ENCODE results near the gene SERPIND1.

The SERPIND1 gene

GRCh38 chr22:20793748-20794649, 20.1 kb downstream of the SERPIND1 start:
- no peak for FAIRE-seq

- no peak for FAIRE-seq
Observed at GRCh38 chr22:20794650-20795413, 20.9 kb downstream of the SERPIND1 start.

- no peak for FAIRE-seq
Observed at GRCh38 chr22:20796731-20797130, 22.8 kb downstream of the SERPIND1 start.

GRCh38 chr22:20798218-20798617, 24.3 kb downstream of the SERPIND1 start:
- no peak for FAIRE-seq

GRCh38 chr22:20798974-20799373, 25.1 kb downstream of the SERPIND1 start:
- no peak for FAIRE-seq

GRCh38 chr22:20799449-20799848, 25.5 kb downstream of the SERPIND1 start:
- FAIRE-seq, result no peak

- FAIRE-seq, result no peak
Observed at GRCh38 chr22:20802452-20802851, 28.5 kb downstream of the SERPIND1 start.

- FAIRE-seq, result no peak
Observed at GRCh38 chr22:20802922-20803553, 29.1 kb downstream of the SERPIND1 start.

- FAIRE-seq, result no peak
Observed at GRCh38 chr22:20803696-20804324, 29.9 kb downstream of the SERPIND1 start.

GRCh38 chr22:20804650-20805049, 30.7 kb downstream of the SERPIND1 start:
- FAIRE-seq, result no peak

GRCh38 chr22:20805972-20806471, 32.1 kb downstream of the SERPIND1 start:
- FAIRE-seq, result no peak

GRCh38 chr22:20807315-20807752, 33.4 kb downstream of the SERPIND1 start:
- FAIRE-seq, result no peak

GRCh38 chr22:20808844-20809243, 34.9 kb downstream of the SERPIND1 start:
- no peak for FAIRE-seq

- no peak for FAIRE-seq
Observed at GRCh38 chr22:20809538-20810185, 35.7 kb downstream of the SERPIND1 start.

GRCh38 chr22:20810645-20811044, 36.7 kb downstream of the SERPIND1 start:
- no peak for FAIRE-seq

GRCh38 chr22:20811171-20811570, 37.3 kb downstream of the SERPIND1 start:
- no peak for FAIRE-seq

- no peak for FAIRE-seq
Observed at GRCh38 chr22:20811971-20812660, 38.2 kb downstream of the SERPIND1 start.

- no peak for FAIRE-seq
Observed at GRCh38 chr22:20813056-20813455, 39.1 kb downstream of the SERPIND1 start.

GRCh38 chr22:20814221-20814808, 40.4 kb downstream of the SERPIND1 start:
- FAIRE-seq, result no peak

GRCh38 chr22:20815477-20816050, 41.7 kb downstream of the SERPIND1 start:
- no peak for FAIRE-seq

GRCh38 chr22:20816559-20816958, 42.6 kb downstream of the SERPIND1 start:
- no peak for FAIRE-seq
